Measurements from ENCODE around the gene CD200R1L. TPM values are rescaled to one million over a fixed set of nuclear protein-coding genes. Genes with fewer than 3 reads are reported as not detected.

The CD200R1L gene
- total and polyA plus RNA-seq, 9 of the 15 experiments (the other 6 are each of a cell fraction or from before 2014, with no cell fraction given): not detected

DNA sequence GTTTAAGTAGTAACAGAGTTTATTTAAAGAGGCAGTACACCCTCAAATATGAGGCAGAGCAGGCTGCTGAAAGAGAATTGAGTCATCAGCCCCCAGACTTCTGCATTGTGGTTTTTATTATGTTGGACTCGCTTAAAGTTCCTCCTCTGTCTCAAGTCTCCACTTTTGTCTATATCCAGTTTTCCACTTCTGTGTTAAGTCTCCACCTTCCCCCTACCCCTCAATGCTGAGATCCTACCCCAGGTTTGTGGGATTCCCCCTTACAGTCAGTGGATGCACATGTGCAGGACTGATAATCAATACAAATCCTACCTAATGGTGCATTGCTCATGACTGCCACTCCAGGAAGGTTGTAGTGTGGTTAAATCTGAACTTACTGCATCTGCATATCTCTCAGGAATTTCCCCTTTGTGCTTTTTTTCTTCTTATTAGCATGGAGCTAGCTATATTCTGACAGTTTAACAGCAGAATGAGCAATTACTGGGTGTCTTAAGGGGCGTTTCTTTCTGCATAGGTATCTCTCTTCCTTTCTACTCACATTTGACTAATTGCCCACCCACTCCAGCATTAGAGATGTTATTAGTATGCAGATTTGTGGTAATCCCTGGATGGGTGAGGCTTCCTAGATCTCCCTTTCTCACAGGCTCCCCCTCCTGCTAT lies 11.9 kb upstream of the CD200R1L start (continued):
- TF ChIP-seq, protein P1, sequence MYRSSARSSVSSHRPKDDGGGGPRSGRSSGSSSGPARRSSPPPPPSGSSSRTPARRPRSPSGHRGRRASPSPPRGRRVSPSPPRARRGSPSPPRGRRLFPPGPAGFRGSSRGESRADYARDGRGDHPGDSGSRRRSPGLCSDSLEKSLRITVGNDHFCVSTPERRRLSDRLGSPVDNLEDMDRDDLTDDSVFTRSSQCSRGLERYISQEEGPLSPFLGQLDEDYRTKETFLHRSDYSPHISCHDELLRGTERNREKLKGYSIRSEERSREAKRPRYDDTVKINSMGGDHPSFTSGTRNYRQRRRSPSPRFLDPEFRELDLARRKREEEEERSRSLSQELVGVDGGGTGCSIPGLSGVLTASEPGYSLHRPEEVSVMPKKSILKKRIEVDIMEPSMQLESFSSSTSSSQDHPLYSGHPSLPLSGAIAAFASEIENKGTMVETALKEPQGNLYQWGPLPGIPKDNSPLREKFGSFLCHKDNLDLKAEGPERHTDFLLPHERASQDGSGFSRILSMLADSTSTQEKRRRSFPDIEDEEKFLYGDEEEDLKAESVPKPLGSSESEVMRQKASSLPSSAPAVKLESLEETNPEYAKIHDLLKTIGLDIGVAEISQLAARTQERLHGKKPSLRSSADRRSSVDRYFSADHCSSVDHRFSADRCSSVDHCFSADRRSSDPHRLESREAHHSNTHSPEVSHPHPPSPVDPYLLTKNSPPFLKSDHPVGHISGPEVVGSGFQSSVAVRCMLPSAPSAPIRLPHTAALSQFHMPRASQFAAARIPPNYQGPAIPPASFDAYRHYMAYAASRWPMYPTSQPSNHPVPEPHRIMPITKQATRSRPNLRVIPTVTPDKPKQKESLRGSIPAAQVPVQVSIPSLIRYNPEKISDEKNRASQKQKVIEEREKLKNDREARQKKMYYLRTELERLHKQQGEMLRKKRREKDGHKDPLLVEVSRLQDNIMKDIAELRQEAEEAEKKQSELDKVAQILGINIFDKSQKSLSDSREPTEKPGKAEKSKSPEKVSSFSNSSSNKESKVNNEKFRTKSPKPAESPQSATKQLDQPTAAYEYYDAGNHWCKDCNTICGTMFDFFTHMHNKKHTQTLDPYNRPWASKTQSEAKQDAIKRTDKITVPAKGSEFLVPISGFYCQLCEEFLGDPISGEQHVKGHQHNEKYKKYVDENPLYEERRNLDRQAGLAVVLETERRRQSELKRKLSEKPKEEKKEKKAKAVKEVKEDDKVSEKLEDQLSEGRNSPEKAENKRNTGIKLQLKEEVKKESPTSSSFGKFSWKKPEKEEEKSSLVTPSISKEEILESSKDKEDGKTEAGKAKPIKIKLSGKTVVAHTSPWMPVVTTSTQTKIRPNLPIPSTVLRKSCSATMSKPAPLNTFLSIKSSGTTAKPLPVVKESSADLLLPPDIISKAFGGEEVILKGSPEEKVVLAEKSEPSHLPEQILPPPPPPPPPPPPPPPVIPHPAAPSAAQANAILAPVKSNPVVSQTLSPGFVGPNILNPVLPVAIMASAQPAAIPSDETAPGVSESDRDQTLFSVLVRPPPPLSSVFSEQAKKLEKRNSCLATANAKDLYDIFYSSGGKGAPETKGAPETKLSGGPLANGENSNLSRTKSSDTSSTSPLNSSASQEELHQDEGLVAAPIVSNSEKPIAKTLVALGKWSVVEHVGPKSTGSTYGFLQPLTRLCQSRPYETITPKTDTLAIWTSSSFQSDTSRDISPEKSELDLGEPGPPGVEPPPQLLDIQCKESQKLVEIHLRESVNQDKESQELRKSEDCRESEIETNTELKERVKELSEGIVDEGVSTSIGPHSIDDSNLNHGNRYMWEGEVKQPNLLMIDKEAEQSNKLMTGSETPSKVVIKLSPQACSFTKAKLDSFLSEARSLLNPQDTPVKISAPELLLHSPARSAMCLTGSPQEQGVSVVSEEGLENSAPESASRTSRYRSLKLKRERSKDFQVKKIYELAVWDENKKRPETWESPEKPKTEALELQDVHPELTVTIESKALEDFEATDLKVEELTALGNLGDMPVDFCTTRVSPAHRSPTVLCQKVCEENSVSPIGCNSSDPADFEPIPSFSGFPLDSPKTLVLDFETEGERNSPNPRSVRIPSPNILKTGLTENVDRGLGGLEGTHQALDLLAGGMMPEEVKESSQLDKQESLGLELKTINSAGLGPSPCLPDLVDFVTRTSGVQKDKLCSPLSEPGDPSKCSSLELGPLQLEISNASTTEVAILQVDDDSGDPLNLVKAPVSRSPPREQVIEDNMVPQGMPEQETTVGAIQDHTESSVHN (IDR thresholded peaks at IDR 0.05; ENCODE audit: borderline replicate concordance in 1 of 2, low read depth in 1 of 2): no peak
- no peak for TF ChIP-seq E2F3 (CRISPR knock-in tag; IDR thresholded peaks at IDR 0.05)
- no peak for TF ChIP-seq ZEB2 (IDR thresholded peaks at IDR 0.05)
- TF ChIP-seq, protein P2, sequence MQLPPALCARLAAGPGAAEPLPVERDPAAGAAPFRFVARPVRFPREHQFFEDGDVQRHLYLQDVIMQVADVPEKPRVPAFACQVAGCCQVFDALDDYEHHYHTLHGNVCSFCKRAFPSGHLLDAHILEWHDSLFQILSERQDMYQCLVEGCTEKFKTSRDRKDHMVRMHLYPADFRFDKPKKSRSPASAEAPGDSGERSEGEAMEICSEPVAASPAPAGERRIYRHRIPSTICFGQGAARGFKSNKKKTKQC (CRISPR knock-in tag; IDR thresholded peaks at IDR 0.05): no peak
- no peak for TF ChIP-seq EGR1 (conservative IDR thresholded peaks at IDR 0.05)
- TF ChIP-seq CREM (IDR thresholded peaks at IDR 0.05; ENCODE audit: low read depth): no peak
- TF ChIP-seq CREBBP (IDR thresholded peaks at IDR 0.05; ENCODE audit: low read depth, low read length): no peak
